PFSK-1 (cell line): Measurements from ENCODE around the gene IARS1.

ENCODE experiments used
- POLR2AphosphoS5 ChIP-seq: IDR thresholded peaks from 2 replicates; pipeline ENCODE4 v1.6.1; 2012; ENCODE audit warnings: low read depth, mild to moderate bottlenecking, control low read depth, low read length, moderate library complexity
- SIN3A ChIP-seq: IDR thresholded peaks from 2 replicates; pipeline ENCODE4 v1.6.1; 2012; ENCODE audit warnings: mild to moderate bottlenecking, low read length, moderate library complexity, borderline replicate concordance; ENCODE audit not compliant: insufficient read depth
- TF ChIP-seq, protein P1 (sequence below), 2 experiments: IDR thresholded peaks; 2 replicates each; pipeline versions ENCODE4 v1.6.1 to v1.8.0; 2011 to 2012; ENCODE audit warnings: low read depth in 2 of 2, low read length in 2 of 2, control low read depth in 1 of 2, inconsistent platforms in 1 of 2, mild to moderate bottlenecking in 1 of 2, moderate library complexity in 1 of 2; ENCODE audit not compliant: insufficient read depth in 1 of 2

DNA sequence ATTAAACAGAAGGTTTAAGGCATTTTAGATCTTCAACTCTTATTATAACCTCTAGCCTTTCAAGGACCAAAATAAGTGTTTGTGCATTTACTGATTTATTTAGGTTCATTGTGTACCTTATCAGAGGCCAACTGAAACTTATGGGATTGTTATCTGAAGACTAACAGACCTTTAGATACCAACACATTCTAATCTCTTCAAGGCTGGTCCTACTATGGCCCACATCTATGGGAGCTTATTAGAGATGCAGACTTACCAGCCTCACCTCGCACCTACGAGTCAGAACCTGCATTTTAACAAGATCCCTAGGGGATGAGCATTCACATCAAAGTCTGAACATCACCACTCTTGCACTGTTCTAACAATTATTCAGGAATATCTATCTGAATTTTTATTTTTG lies 1.9 kb downstream of the IARS1 start:
- no peak for TF ChIP-seq POLR2AphosphoS5
- TF ChIP-seq SIN3A: no peak
- TF ChIP-seq, protein P1, sequence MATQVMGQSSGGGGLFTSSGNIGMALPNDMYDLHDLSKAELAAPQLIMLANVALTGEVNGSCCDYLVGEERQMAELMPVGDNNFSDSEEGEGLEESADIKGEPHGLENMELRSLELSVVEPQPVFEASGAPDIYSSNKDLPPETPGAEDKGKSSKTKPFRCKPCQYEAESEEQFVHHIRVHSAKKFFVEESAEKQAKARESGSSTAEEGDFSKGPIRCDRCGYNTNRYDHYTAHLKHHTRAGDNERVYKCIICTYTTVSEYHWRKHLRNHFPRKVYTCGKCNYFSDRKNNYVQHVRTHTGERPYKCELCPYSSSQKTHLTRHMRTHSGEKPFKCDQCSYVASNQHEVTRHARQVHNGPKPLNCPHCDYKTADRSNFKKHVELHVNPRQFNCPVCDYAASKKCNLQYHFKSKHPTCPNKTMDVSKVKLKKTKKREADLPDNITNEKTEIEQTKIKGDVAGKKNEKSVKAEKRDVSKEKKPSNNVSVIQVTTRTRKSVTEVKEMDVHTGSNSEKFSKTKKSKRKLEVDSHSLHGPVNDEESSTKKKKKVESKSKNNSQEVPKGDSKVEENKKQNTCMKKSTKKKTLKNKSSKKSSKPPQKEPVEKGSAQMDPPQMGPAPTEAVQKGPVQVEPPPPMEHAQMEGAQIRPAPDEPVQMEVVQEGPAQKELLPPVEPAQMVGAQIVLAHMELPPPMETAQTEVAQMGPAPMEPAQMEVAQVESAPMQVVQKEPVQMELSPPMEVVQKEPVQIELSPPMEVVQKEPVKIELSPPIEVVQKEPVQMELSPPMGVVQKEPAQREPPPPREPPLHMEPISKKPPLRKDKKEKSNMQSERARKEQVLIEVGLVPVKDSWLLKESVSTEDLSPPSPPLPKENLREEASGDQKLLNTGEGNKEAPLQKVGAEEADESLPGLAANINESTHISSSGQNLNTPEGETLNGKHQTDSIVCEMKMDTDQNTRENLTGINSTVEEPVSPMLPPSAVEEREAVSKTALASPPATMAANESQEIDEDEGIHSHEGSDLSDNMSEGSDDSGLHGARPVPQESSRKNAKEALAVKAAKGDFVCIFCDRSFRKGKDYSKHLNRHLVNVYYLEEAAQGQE (IDR thresholded peaks at IDR 0.05; ENCODE audit: insufficient read depth in 1 of 2, low read depth in 2 of 2, low read length in 2 of 2): no peak
